Neutrophil (primary cell): ENCODE data around the gene PIGQ.

Experiments used
- H3K27ac ChIP-seq: fragments of 200-600 bp; sonication (generic); 2 replicates; pipeline ENCODE4 v1.5.1; 2016; ENCODE audit warnings: mild to moderate bottlenecking, moderate library complexity
- H3K27me3 ChIP-seq: fragments of 200-600 bp; sonication (generic); 2 replicates; pipeline ENCODE4 v1.6.0; 2016; ENCODE audit warnings: mild to moderate bottlenecking
- H3K36me3 ChIP-seq: fragments of 200-600 bp; sonication (generic); 2 replicates; pipeline ENCODE4 v1.5.1; 2017
- H3K4me1 ChIP-seq, 2 experiments: fragments of 200-600 bp in 1 of 2; sonication (generic) in 1 of 2; 1 replicate in 1 of 2; 2 replicates in 1 of 2; pipeline versions ENCODE4 v1.5.1 to v1.6.1; 2013 to 2016; ENCODE audit warnings: low read depth in 1 of 2, low read length in 1 of 2, mild to moderate bottlenecking in 1 of 2, moderate library complexity in 1 of 2; ENCODE audit not compliant: control insufficient read depth in 1 of 2, insufficient read depth in 1 of 2
- H3K4me3 ChIP-seq, 2 experiments: fragments of 200-600 bp in 1 of 2; sonication (generic) in 1 of 2; 1 replicate in 1 of 2; 2 replicates in 1 of 2; pipeline ENCODE4 v1.5.1; 2013 to 2016; ENCODE audit warnings: low read depth in 1 of 2, low read length in 1 of 2, mild to moderate bottlenecking in 1 of 2, moderate library complexity in 1 of 2
- H3K9me3 ChIP-seq: fragments of 200-600 bp; sonication (generic); 2 replicates; pipeline ENCODE4 v1.5.1; 2016
- TF ChIP-seq, protein P1 (sequence below): fragments of 200-600 bp; sonication (generic); IDR thresholded peaks from 2 replicates; pipeline ENCODE4 v1.5.1; 2016; ENCODE audit warnings: antibody characterized with exemption

The PIGQ gene

DNA sequence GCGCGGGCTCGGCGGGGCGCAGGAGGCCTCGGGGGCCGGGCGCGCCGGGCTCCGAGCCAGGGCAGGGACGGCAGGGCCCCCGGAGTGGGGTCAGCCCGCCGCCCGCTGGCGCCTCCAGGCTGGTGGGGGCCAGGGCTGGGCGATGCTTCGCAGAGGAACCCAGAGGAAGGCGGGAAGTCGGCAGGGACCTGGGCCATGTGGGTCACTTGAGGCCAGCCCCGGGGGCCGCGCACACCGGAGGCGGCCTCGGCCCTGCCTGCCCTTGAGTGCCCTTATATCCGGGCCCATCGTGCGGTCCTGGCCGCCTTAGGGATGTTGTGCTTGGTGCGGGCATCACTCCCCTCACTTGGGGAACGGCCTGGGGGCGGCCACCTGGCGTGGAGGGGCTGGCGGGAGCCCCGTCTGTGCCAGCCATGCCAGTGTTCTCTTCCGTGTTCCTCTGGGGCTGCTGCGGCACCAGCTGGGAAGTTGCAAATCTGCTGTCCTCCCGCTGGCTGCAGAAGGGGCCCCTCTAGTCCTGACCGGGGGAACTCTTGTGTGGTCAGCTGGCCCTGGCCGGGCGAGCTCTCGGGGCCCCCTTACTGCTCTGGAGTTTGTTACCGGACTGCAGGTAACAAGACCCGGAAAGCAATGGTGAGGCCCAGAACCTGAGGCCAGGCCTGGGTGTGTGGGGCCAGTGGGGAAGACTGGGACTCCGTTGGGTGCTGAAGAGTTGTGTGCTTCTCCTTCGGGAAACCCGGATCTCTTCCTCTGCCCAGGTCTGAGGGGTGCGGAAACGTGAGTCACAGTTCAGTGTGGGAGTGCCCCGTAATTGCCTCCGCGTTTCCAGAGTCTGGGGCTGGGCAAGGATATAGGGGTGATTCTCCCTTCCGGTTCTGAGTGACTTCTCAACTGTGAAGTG, 41.4 kb upstream of the PIGQ start:
- Histone ChIP-seq H3K27me3 (no peaks in the 10 kb centered on the region), H3K27ac (peak overlapping the region; percentile 46), H3K36me3 (no peaks in the 10 kb centered on the region), H3K9me3 (no peaks in the 10 kb centered on the region), H3K4me3 (peak overlapping the region; percentile 51 to 62), H3K4me1 (peaks cover 24 to 28% of the 10 kb centered on the region in 2 experiments)
- TF ChIP-seq, protein P1, sequence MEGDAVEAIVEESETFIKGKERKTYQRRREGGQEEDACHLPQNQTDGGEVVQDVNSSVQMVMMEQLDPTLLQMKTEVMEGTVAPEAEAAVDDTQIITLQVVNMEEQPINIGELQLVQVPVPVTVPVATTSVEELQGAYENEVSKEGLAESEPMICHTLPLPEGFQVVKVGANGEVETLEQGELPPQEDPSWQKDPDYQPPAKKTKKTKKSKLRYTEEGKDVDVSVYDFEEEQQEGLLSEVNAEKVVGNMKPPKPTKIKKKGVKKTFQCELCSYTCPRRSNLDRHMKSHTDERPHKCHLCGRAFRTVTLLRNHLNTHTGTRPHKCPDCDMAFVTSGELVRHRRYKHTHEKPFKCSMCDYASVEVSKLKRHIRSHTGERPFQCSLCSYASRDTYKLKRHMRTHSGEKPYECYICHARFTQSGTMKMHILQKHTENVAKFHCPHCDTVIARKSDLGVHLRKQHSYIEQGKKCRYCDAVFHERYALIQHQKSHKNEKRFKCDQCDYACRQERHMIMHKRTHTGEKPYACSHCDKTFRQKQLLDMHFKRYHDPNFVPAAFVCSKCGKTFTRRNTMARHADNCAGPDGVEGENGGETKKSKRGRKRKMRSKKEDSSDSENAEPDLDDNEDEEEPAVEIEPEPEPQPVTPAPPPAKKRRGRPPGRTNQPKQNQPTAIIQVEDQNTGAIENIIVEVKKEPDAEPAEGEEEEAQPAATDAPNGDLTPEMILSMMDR = no peak

DNA sequence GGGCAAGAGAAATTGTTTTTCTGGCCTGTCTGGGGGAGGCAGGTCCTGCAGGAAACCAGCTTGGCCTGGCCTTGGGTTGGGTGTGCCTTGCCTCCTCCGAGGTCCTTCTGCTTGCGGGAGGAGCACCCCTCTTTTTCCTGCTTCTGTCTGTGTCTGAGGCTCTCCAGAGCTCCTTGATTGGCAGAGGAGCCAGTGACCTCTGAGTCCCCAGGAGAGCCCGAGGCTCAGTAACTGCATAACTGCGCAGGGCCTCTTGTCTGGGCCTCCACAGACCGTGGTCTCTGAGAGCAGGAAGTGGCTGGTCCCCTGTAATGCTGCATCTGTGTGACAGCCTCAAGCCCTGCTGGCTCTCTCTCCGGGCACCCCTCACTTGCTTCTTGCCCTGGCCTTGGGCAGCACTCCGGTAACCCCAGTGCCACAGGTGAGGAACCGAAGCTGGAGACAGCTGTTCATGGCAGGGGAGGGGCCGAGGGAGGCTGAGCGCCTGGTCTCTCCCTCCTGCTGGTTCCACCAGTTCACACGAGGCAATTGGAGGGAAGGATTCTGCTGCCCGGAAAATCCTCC, 40.7 kb upstream of the PIGQ start:
- H3K27me3 ChIP-seq = no peaks in the 10 kb centered on the region
- peaks cover 24 to 28% of the 10 kb centered on the region in 2 experiments for H3K4me1 ChIP-seq

DNA sequence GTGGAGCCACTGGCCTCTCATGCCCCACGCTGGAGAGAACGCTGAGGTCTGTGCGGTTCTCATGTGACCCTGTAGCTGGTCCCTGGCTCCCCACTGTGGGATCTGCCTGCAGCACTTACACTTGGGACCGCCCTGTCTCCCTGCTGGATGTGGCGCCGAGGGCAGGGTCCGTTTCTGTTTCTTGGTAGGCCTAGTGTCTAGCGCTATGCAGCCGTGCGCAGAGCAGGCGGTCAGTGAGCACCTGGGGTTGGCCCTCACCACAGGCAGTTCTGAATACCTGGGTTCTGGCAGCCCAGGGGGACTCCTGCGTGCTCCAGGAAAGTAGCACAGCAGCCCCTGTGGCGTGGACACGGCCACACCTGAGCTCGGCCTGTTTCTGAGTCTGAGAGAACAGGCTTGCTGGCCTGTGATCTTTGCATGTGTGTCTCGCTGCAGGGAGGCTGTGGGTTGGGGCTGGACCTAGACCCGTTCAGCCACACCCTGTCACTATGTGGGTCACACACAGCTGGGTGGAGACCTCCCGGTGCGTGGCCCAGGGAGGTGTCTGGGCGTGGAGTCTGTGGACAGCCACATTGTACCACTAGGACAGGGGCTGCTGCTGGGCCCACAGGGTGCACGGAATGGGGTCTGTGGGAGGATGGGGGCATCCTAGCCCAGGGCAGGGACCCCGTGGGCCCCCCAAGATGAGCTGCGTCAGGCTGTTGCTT, 39.5 kb upstream of the PIGQ start:
- H3K27me3 ChIP-seq = no peaks in the 10 kb centered on the region
- H3K9me3 ChIP-seq = no peaks in the 10 kb centered on the region
- peaks cover 24 to 28% of the 10 kb centered on the region in 2 experiments for H3K4me1 ChIP-seq
- no peak overlapping the region for H3K27ac ChIP-seq
- no peak overlapping the region for H3K4me3 ChIP-seq
- no peaks in the 10 kb centered on the region for H3K36me3 ChIP-seq
- TF ChIP-seq, protein P1 = no peak

More for the DNA sequence above, 40.7 kb upstream of the PIGQ start:
- peak overlapping the region; percentile 51 to 62 for H3K4me3 ChIP-seq
- no peaks in the 10 kb centered on the region for H3K9me3 ChIP-seq
- TF ChIP-seq, protein P1 = no peak
- no peaks in the 10 kb centered on the region for H3K36me3 ChIP-seq
- peak overlapping the region; percentile 46 for H3K27ac ChIP-seq

DNA sequence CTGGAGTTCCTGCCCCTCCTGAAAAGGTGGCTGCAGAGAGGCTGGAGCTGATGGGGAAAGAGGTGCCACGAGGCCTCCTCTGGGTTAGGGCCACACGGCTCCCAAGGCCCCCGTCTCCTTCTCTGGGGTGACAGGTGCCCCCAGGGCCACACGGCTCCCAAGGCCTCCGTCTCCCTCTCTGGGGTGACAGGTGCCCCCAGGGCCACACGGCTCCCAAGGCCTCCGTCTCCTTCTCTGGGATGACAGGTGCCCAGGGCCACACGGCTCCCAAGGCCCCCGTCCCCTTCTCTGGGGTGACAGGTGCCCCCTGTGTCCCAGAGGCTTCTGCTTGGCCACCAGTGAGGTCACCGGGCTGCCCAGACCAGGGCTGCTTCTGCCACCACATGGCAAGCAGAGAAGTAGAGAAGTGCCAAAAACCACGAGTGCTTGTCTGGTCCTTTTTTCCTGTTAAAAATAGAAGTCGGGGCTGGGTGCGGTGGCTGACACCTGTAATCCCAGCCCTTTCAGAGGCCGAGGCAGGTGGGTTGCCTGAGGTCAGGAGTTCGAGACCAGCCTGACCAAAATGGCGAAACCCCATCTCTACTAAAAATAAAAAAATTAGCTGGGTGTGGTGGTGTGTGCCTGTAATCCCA, 38.2 kb upstream of the PIGQ start:
- H3K36me3 ChIP-seq = peaks cover 11% of the 10 kb centered on the region
- no peak overlapping the region for H3K27ac ChIP-seq
- TF ChIP-seq, protein P1 = no peak
- peaks cover 21 to 23% of the 10 kb centered on the region in 2 experiments for H3K4me1 ChIP-seq
- H3K4me3 ChIP-seq = no peak overlapping the region
- H3K27me3 ChIP-seq = no peaks in the 10 kb centered on the region
- H3K9me3 ChIP-seq = no peaks in the 10 kb centered on the region

DNA sequence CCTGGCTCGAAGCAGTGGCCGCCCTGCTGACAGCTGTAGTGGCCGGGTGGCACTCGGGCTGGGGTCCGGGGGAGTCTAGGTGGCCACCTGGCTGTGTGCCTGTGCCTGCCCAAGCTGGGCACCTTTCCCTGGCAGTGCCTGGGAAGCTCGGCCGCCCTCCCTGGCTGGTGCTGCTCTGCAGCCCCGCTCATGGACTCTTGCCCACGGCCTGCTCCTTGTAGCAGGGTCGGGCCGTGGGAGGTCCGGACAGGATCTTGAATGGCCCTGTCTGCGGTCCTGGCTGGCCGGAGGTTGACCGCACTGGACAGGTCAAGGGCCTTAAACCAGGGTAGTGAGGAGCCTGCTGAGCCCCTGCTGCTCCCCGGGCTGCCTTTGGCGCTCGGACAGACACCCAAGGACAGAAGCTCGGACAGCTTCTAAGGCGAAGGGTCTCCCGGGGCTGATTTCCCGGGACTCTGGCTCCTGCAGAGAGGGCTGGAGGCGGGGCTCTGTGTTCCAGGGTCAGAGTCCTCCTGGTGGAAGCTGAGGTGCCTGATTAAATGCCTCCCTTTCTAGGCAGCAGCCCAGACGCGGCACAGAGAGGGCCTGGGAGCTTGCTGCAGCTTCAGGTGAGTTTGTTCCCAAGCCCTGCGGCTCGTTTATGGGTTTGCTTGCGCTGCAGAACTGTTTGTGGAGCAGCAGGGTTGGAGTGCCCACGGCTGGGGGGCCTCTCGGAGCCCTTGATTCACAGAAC, 36.2 kb upstream of the PIGQ start:
- Histone ChIP-seq H3K27me3 (no peaks in the 10 kb centered on the region), H3K4me1 (peaks cover 11 to 13% of the 10 kb centered on the region in 2 experiments), H3K27ac (no peak overlapping the region)

More for the DNA sequence above, 36.2 kb upstream of the PIGQ start:
- Histone ChIP-seq H3K36me3 (peaks cover 31% of the 10 kb centered on the region), H3K9me3 (no peaks in the 10 kb centered on the region), H3K4me3 (no peak overlapping the region)
- TF ChIP-seq, protein P1 = no peak
